Lower lobe of right lung (tissue), 2 donors: ENCODE results near the gene COL9A2. TPM values are rescaled to one million over a fixed set of nuclear protein-coding genes. Genes with fewer than 3 reads are reported as not detected.

Experiments used
- ATAC-seq, 2 donors: fragments of 200-7000 bp; cut with Tn5 transposase; one replicate each; pipeline ENCODE4 v1.9.1; 2020 to 2022; ENCODE audit warnings: mild to moderate bottlenecking in 2 of 2, moderate library complexity in 2 of 2
- DNase-seq: peaks from one replicate; pipeline ENCODE4 v3.0.0-alpha.2; 2020
- H3K27ac ChIP-seq: fragments of 200-600 bp; one replicate; pipeline ENCODE4 v1.8.0; 2022
- H3K27me3 ChIP-seq: fragments of 200-600 bp; one replicate; pipeline ENCODE4 v1.8.0; 2022; ENCODE audit warnings: low read depth
- H3K36me3 ChIP-seq: fragments of 200-600 bp; one replicate; pipeline ENCODE4 v1.8.0; 2022; ENCODE audit warnings: mild to moderate bottlenecking
- H3K4me1 ChIP-seq: fragments of 200-600 bp; one replicate; pipeline ENCODE4 v1.8.0; 2022
- H3K4me3 ChIP-seq: fragments of 200-600 bp; one replicate; pipeline ENCODE4 v1.8.0; 2022; ENCODE audit warnings: mild to moderate bottlenecking
- H3K9me3 ChIP-seq: fragments of 200-600 bp; one replicate; pipeline ENCODE4 v1.8.0; 2022
- intact Hi-C: fragments of 100-400 bp; cut with DNase I; formaldehyde crosslinking; loops from one replicate; pipeline ENCODE4 v1.11.0; 2022
- total RNA-seq: library from RNA; stranded (reverse); fragmentation: NEBNext Ultra II Directional; extraction: Animal tissue kit (Norgen Biotek cat#: 25700); gene quantifications from one replicate; pipeline ENCODE4 v1.2.1, GENCODE V29; 2021
- TF ChIP-seq, protein P1 (sequence below): fragments of 200-600 bp; IDR thresholded peaks from one replicate; pipeline ENCODE4 v1.8.0; 2022; ENCODE audit warnings: antibody characterized with exemption, mild to moderate bottlenecking
- donor health status: DM: no; HTN: yes; CAD: no; lungs with severe emphysema.

COL9A2 gene
- total RNA-seq, 1 donor from 2014 or later: 7.6 TPM

DNA sequence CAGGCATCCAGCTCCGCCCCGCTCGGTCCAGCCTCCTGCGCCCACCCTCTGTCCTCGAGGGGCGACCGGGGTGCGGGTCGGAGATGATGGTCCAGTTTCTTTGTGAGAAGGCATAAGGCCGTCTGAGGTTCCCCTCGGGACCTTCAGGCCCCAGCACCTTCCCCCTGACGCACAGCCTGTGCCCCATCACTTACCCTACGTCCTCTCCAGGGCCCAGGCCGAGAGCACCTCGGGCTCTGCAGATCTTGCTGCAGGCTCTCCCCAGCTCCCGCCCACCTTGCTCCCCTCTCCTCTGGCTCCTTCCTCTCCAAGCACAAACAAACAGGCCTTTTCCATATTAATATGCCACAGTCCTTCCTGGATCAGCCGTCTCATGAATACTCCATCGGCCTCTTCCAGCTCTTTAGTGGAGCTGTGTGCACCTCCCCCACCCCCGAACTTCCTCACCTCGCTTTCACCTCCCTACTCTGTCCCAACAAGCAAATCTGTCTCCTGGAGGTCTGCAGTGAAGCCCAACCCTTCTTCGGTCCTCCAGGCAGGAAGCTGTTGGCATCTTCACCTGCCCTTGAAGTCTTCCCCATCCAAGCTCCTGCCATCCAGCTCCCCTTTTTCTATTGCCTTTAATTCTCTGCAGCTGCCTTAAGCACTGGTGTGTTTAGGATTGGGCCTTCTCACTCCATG is 448 bp upstream of the COL9A2 start:
- ATAC-seq: no peak
- Histone ChIP-seq H3K4me3 (peak overlapping the region; percentile 57), H3K4me1 (peaks cover 31% of the 10 kb centered on the region), H3K27me3 (peaks cover 34% of the 10 kb centered on the region), H3K36me3 (no peaks in the 10 kb centered on the region), H3K27ac (no peak overlapping the region), H3K9me3 (no peaks in the 10 kb centered on the region)
- DNase-seq: no peak
- intact Hi-C loops: no loop called here
- TF ChIP-seq, protein P1, sequence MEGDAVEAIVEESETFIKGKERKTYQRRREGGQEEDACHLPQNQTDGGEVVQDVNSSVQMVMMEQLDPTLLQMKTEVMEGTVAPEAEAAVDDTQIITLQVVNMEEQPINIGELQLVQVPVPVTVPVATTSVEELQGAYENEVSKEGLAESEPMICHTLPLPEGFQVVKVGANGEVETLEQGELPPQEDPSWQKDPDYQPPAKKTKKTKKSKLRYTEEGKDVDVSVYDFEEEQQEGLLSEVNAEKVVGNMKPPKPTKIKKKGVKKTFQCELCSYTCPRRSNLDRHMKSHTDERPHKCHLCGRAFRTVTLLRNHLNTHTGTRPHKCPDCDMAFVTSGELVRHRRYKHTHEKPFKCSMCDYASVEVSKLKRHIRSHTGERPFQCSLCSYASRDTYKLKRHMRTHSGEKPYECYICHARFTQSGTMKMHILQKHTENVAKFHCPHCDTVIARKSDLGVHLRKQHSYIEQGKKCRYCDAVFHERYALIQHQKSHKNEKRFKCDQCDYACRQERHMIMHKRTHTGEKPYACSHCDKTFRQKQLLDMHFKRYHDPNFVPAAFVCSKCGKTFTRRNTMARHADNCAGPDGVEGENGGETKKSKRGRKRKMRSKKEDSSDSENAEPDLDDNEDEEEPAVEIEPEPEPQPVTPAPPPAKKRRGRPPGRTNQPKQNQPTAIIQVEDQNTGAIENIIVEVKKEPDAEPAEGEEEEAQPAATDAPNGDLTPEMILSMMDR: no peak

DNA sequence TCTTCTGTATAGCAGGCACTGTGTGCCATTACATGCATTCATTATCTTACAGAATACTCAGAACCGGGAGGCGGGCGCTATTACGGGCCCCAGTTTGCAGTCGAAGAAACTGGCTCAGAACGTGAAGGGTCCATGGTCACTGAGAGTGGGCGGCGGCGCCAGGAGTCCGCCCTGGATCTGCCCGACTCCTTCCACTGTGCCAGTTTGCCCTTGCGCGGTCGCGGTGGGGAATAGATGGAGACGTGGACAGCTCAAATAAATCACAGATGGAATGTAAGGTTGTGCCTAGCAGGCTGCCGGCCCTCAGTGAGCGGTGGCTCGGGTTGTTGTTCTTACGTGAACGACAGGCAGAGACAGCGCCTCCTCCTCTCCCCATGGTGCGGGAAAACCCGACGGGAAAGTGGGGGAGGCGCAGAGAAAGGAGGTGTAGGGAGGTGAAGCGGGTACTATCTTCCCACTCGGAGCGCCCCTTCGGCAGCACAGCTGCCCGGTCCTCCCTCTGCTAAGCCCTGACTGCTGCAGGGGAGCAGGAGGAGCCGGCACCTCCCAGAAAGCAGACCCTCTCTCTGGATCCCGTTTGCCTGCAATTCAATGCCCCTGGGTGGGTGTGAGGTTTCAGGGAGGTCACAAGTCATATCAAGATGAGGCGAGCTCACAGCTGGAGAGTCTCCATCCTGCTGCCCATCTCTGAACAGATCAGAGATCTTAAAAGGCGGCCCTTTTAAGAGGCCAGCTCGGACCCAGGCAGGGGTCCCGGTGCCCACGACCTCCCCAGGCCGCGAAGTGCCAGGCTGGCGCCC is 1.1 kb downstream of the COL9A2 start:
- DNase-seq (no peak), ATAC-seq (peak; percentile 25 to 36)
- TF ChIP-seq, protein P1: no peak
- Histone ChIP-seq H3K27ac (no peak overlapping the region), H3K4me3 (peak overlapping the region; percentile 57), H3K27me3 (peaks cover 34% of the 10 kb centered on the region), H3K36me3 (no peaks in the 10 kb centered on the region), H3K9me3 (no peaks in the 10 kb centered on the region), H3K4me1 (peaks cover 37% of the 10 kb centered on the region)
- intact Hi-C loops: no loop called here

DNA sequence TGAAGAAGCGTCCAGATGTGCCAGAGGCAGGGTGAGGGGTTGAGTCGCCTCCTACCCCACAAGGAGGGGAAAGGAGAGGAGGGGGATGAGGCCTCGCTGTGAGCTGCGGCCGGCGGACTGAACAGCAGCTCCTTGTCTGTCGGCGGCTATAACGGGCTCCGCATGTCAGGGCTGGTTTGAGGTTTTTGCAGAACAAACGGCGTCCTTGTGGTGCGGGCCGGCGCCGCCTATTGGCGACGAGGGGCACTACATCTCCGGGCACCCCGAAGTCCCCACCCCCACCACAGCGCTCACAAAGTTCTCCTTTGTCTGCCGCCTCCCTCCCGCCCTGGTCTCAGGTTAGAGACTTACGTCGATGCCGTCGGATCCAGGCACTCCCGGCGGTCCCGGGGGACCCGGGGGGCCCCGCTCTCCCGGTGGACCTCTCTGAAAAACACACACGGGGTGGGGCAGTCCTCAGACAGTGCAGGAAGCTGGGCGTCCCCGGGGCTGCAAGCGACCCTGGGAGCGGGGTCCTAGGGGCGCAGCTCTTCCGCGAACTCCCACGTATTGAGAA is 1.8 kb downstream of the COL9A2 start:
- peak; percentile 88 to 92 for ATAC-seq
- DNase-seq: peak; percentile 89
- intact Hi-C loops: no loop called here
- peaks cover 37% of the 10 kb centered on the region for H3K4me1 ChIP-seq
- no peaks in the 10 kb centered on the region for H3K9me3 ChIP-seq
- no peaks in the 10 kb centered on the region for H3K36me3 ChIP-seq
- H3K27me3 ChIP-seq: peaks cover 34% of the 10 kb centered on the region
- TF ChIP-seq, protein P1: peak; percentile 91
- peak overlapping the region; percentile 57 for H3K4me3 ChIP-seq
- H3K27ac ChIP-seq: no peak overlapping the region

DNA sequence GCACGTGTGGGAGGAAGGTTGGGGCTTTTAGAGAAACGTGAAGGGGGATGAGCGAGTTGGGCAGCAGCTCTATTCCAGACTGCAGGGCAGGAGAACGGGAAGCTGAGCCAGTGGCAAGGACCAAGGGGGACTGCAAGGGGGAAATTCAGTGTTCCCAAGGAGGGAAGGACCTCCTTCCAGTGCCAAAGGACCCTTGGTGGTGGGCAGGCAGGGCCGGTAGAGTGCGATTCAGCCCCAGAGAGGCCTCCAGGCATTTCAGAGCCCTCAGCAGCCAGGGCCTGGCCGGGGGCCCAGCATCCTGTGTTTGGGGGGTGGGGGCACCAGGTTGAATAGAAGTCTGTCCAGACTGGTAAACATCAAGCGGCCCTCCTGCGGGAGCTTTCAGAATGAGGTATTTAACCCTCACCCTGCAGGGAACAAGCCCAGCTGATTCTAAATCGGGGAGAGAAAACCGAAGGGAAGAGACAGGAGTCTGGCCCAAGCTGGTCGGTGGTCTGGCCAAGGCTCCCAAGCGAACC is 2.3 kb downstream of the COL9A2 start:
- Histone ChIP-seq H3K27ac (no peak overlapping the region), H3K4me3 (peak overlapping the region; percentile 57), H3K9me3 (no peaks in the 10 kb centered on the region), H3K4me1 (peaks cover 37% of the 10 kb centered on the region), H3K27me3 (peaks cover 30% of the 10 kb centered on the region), H3K36me3 (no peaks in the 10 kb centered on the region)
- ATAC-seq (no peak), DNase-seq (no peak)
- TF ChIP-seq, protein P1: no peak
- intact Hi-C loops: no loop called here

DNA sequence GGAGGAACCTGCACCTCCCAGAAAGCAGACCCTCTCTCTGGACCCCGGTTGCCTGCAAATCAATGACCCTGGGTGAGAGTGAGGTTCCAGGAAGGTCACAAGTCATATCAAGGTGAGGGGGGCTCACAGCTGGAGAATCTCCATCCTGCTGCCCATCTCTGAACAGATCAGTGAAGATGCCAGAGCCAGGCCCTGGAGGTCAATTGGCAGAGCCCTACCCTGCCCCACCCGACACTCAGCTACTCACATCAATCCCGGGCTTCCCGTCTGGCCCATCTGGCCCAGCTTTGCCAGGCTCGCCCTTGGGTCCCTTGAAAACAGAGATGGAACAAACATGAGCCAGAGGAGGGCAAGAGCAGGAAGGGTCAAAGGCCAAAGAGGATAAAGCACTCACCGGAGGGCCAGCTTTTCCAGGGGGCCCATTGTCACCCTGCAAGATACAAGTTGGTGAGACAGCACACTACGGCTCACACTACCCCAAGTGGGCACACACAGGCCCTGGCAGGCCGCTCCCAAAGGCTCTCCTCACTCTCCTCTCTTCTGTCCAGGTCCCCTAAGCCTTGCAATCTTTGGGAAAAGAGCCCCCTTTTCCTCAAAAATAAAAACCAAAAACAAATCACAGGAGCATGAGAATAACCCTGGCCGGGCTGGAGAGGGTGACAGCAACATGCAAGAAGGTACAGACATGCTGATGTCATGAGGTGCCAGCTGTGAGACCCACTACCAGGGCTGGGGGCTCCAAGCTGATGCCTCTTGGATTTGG is 2.9 kb downstream of the COL9A2 start:
- ATAC-seq (no peak), DNase-seq (no peak)
- intact Hi-C loops: no loop called here
- Histone ChIP-seq H3K27ac (no peak overlapping the region), H3K27me3 (peaks cover 30% of the 10 kb centered on the region), H3K9me3 (no peaks in the 10 kb centered on the region), H3K4me1 (peaks cover 37% of the 10 kb centered on the region), H3K36me3 (no peaks in the 10 kb centered on the region), H3K4me3 (no peak overlapping the region)
- TF ChIP-seq, protein P1: no peak
